SK-N-MC (cell line): ENCODE measurements around the gene ETFBKMT.

Experiments used
- DNase-seq: peaks from one replicate; pipeline ENCODE4 v3.0.0-alpha.2; 2011; ENCODE audit warnings: low read depth, low spot score
- H3K27ac ChIP-seq: fragments of 200-600 bp; sonication (generic); 2 replicates; pipeline ENCODE4 v1.5.1; 2016; ENCODE audit warnings: mixed run types
- H3K36me3 ChIP-seq: fragments of 200-600 bp; sonication (generic); 2 replicates; pipeline ENCODE4 v1.6.1; 2017; ENCODE audit warnings: antibody characterized with exemption, low read length, mixed read lengths; ENCODE audit not compliant: insufficient read depth
- H3K4me3 ChIP-seq: fragments of 200-600 bp; sonication (generic); 2 replicates; pipeline ENCODE4 v1.5.1; 2016
- H3K9ac ChIP-seq: fragments of 200-600 bp; sonication (generic); 2 replicates; pipeline ENCODE4 v1.8.0; 2017; ENCODE audit warnings: mixed run types, mixed read lengths; ENCODE audit not compliant: insufficient read length
- H3K9me3 ChIP-seq: fragments of 200-600 bp; sonication (generic); 2 replicates; pipeline ENCODE4 v1.6.1; 2017; ENCODE audit warnings: low read depth, mild to moderate bottlenecking, antibody characterized with exemption, low read length, moderate library complexity, mixed read lengths
- EZH2 ChIP-seq: fragments of 200-600 bp; sonication (generic); IDR thresholded peaks from one replicate; pipeline ENCODE4 v1.6.1; 2017; ENCODE audit warnings: antibody characterized with exemption
- FOXP2 ChIP-seq: optimal IDR thresholded peaks from 2 replicates; pipeline ENCODE3; 2011; ENCODE audit warnings: mild to moderate bottlenecking, moderate library complexity; ENCODE audit not compliant: insufficient read depth; ENCODE audit errors: extremely low read length, control extremely low read depth
- POLR2AphosphoS5 ChIP-seq: IDR thresholded peaks from 2 replicates; pipeline ENCODE4 v1.6.1; 2012; ENCODE audit warnings: mild to moderate bottlenecking, low read depth, low read length, borderline replicate concordance

The ETFBKMT gene

DNA sequence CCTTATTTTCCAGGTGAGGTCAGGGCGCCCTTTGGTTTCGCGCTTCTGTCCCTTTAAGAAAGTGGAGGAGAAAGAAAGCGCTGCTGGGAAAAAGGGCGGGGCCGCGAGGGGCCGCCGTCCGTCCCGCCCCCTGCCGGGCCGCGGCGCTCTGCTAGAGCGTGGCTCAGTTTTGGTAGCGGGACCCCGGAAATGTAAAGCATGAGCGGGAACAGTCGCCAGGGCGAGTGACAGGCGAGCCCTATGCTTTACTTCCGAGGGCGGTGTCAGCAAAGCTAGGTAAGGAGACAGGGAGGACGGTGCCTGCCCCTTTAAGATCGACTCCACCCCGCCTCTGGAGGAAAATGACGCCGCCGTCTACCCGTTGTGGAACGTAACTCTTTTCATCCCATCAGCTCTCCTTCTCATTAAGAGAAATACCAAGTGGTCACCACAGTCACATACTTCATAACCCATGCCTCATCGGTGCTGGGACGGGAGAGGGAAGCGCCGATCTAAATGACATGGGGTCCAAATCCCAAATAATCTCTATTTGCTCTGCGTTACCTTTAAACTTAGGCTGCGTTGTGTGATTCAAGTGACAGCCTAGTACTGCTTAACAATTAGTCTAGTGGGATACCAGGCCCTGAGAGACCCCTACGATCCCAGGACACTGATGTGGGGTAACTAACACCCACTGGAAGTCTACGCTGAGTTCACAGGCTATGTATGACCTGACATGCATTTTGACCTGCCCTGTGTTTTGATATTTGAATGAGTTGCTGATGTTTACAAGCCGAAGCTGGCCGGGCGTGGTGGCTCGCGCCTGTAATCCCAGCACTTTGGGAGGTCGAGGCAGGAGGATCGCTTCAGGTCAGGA, at the start of gene ETFBKMT:
Gene ETFBKMT, plus strand, starts transcription at position 602 of the 856 bp plus-strand sequence. CDS start 2,266 bp downstream, outside the sequence.
- no peak for TF ChIP-seq FOXP2
- TF ChIP-seq POLR2AphosphoS5: peak; percentile 68
- peak within 1 kb of the TSS; percentile 85 for H3K27ac ChIP-seq

GRCh38 chr12:31612819-31613218, 46.7 kb upstream of the ETFBKMT start:
- DNase-seq: no peak
- Histone ChIP-seq H3K4me3 (no peak overlapping the region), H3K9ac (no peak overlapping the region), H3K36me3 (no peaks in the 10 kb centered on the region), H3K9me3 (no peaks in the 10 kb centered on the region), H3K27ac (no peak overlapping the region)
- TF ChIP-seq FOXP2 (no peak), POLR2AphosphoS5 (no peak), EZH2 (no peak)

More for the DNA sequence above, at the start of gene ETFBKMT:
- Histone ChIP-seq H3K9me3 (no peaks in the 10 kb centered on the region), H3K36me3 (no peaks in the 10 kb centered on the region), H3K9ac (peak within 1 kb of the TSS; percentile 83), H3K4me3 (peak within 1 kb of the TSS; percentile 89)
- DNase-seq: peak; percentile 48

- DNase-seq: no peak
- H3K36me3 ChIP-seq: no peaks in the 10 kb centered on the region
- TF ChIP-seq FOXP2 (no peak), EZH2 (no peak), POLR2AphosphoS5 (no peak)
- no peak overlapping the region for H3K27ac ChIP-seq
- no peaks in the 10 kb centered on the region for H3K9me3 ChIP-seq
- H3K4me3 ChIP-seq: no peak overlapping the region
- no peak overlapping the region for H3K9ac ChIP-seq
These were observed 41.1 kb upstream of the ETFBKMT start for GRCh38 chr12:31618228-31619025.

GRCh38 chr12:31620311-31620710, 39.2 kb upstream of the ETFBKMT start:
- no peaks in the 10 kb centered on the region for H3K36me3 ChIP-seq
- TF ChIP-seq FOXP2 (no peak), EZH2 (no peak), POLR2AphosphoS5 (no peak)
- H3K27ac ChIP-seq: no peak overlapping the region
- no peak overlapping the region for H3K9ac ChIP-seq
- DNase-seq: no peak
- no peaks in the 10 kb centered on the region for H3K9me3 ChIP-seq
- no peak overlapping the region for H3K4me3 ChIP-seq

DNA sequence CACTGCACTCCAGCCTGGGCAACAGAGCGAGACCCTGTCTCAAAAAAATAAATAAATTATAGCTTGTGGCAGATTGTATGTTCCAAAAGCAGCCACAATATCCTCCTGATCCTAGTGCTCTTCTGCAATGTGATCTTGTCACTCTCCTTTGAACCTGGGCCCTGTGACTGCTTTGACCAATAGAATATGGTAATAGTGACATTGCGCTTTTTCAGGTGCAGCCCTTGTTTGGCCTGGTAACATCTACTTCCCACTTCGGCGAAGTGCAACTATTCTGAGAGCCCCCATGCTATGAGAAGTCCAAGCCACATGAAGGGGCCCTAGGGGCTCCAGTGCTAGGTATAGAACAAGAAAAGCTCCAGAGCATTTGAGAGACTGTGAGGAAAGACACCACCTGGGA, 37.5 kb upstream of the ETFBKMT start:
- TF ChIP-seq EZH2 (no peak), POLR2AphosphoS5 (no peak), FOXP2 (no peak)
- no peaks in the 10 kb centered on the region for H3K9me3 ChIP-seq
- H3K9ac ChIP-seq: no peak overlapping the region
- H3K36me3 ChIP-seq: no peaks in the 10 kb centered on the region
- no peak for DNase-seq
- no peak overlapping the region for H3K4me3 ChIP-seq
- H3K27ac ChIP-seq: no peak overlapping the region

- no peaks in the 10 kb centered on the region for H3K9me3 ChIP-seq
- no peak for TF ChIP-seq EZH2
- TF ChIP-seq POLR2AphosphoS5: no peak
- no peak for TF ChIP-seq FOXP2
- no peak for DNase-seq
- H3K36me3 ChIP-seq: no peaks in the 10 kb centered on the region
- H3K9ac ChIP-seq: no peak overlapping the region
- H3K27ac ChIP-seq: no peak overlapping the region
- no peak overlapping the region for H3K4me3 ChIP-seq
These were observed 33.1 kb upstream of the ETFBKMT start for GRCh38 chr12:31626270-31626995.

DNA sequence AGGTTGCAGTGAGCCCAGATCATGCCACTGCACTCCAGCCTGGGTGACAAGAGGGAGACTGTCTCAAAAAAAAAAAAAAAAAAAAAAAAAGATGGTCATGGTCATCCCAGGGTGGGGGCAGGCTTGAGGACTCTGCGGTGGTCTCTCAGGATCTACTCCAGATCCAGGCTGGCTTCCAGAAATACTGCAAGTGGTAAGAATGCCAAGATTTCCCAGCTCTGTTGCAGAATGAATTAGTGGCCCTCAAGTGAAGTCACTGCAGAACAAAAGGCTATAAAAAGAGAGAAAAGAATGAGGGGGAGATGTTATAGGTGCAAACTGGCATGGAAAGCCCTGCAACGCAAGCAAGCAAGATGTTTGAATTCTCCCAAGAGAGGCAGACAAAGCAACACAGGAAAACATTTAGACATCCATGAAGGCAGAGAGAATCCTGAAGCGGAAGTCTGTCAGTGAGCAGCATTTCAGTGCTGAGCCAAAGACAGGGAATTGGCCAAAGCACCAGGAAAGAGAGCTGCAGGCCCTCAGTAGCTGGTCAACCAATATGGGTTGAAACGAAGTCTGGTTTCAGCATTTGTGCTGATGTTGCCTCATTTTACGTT, 31.9 kb upstream of the ETFBKMT start:
- H3K27ac ChIP-seq: no peak overlapping the region
- H3K36me3 ChIP-seq: no peaks in the 10 kb centered on the region
- no peak for TF ChIP-seq EZH2
- TF ChIP-seq POLR2AphosphoS5: no peak
- no peak for TF ChIP-seq FOXP2
- H3K9ac ChIP-seq: no peak overlapping the region
- H3K9me3 ChIP-seq: no peaks in the 10 kb centered on the region
- DNase-seq: no peak
- H3K4me3 ChIP-seq: no peak overlapping the region
